Naive thymus-derived CD4-positive, alpha-beta T cell (primary cell): ENCODE results near the gene CCT8. TPM values are rescaled to one million over a fixed set of nuclear protein-coding genes. Genes with fewer than 3 reads are reported as not detected.
"Not testable (repeated sequence)": the region's sequence is repeated elsewhere in the genome, so short reads cannot be mapped to it uniquely, and the experiment has no call there.

ENCODE experiments used
- ATAC-seq: fragments of 150-1000 bp; cut with Tn5 transposase; 2 replicates; pipeline ENCODE4 v1.10.0; 2021; ENCODE audit warnings: mild to moderate bottlenecking, moderate library complexity
- CTCF ChIA-PET: fragments of 350-600 bp; sonication (Branson Sonifier 250); formaldehyde crosslinking; loops from one replicate; lab custom pipeline; 2021; ENCODE audit warnings: antibody characterized with exemption; lab: Charles Lee
- POLR2A ChIA-PET: fragments of 350-600 bp; sonication (Branson Sonifier 250); formaldehyde crosslinking; loops from one replicate; lab custom pipeline; 2021; ENCODE audit warnings: antibody characterized with exemption, inconsistent platforms; lab: Charles Lee
- DNase-seq, 9 donors: peaks; one replicate each; pipeline versions ENCODE4 v3.0.0 to v3.0.0-alpha.2; 2020 to 2022; ENCODE audit warnings: mixed read lengths in 1 of 9
- H3K27ac ChIP-seq: one replicate; pipeline ENCODE4 v1.7.0; 2013; ENCODE audit warnings: mild to moderate bottlenecking, low read depth, low read length, moderate library complexity
- H3K27me3 ChIP-seq, 2 donors: one replicate each; pipeline ENCODE4 v1.7.0; 2013; ENCODE audit warnings: low read length in 2 of 2, mild to moderate bottlenecking in 2 of 2, moderate library complexity in 2 of 2; ENCODE audit not compliant: control insufficient read depth in 2 of 2, insufficient read depth in 2 of 2
- H3K36me3 ChIP-seq, 3 experiments: 1 replicate in 2 of 3; 2 replicates in 1 of 3; pipeline ENCODE4 v1.7.0; 2013; ENCODE audit warnings: low read length in 3 of 3, mild to moderate bottlenecking in 3 of 3, moderate library complexity in 1 of 3; ENCODE audit not compliant: insufficient read depth in 3 of 3, control insufficient read depth in 2 of 3
- H3K4me1 ChIP-seq, 2 donors: one replicate each; pipeline ENCODE4 v1.7.0; 2013; ENCODE audit warnings: low read length in 2 of 2, mild to moderate bottlenecking in 2 of 2, moderate library complexity in 1 of 2; ENCODE audit not compliant: control insufficient read depth in 2 of 2, insufficient read depth in 2 of 2
- H3K4me3 ChIP-seq: 2 replicates; pipeline ENCODE4 v1.7.0; 2013; ENCODE audit warnings: mild to moderate bottlenecking, low read length
- H3K9me3 ChIP-seq, 3 experiments: 1 replicate in 2 of 3; 2 replicates in 1 of 3; pipeline ENCODE4 v1.7.0; 2013; ENCODE audit warnings: low read length in 3 of 3; ENCODE audit not compliant: control insufficient read depth in 2 of 3
- H3K27ac Mint-ChIP-seq, 9 donors: one replicate each; pipeline ENCODE4 v1.8.0; 2020 to 2022; ENCODE audit warnings: mixed read lengths in 9 of 9, mild to moderate bottlenecking in 8 of 9, moderate library complexity in 5 of 9, inconsistent platforms in 2 of 9
- H3K27me3 Mint-ChIP-seq, 5 donors: one replicate each; pipeline ENCODE4 v1.8.0; 2021 to 2022; ENCODE audit warnings: mixed read lengths in 5 of 5, mild to moderate bottlenecking in 1 of 5
- H3K36me3 Mint-ChIP-seq, 5 donors: one replicate each; pipeline ENCODE4 v1.8.0; 2020 to 2022; ENCODE audit warnings: mixed read lengths in 5 of 5, mild to moderate bottlenecking in 3 of 5, inconsistent platforms in 1 of 5
- H3K4me1 Mint-ChIP-seq, 7 donors: one replicate each; pipeline ENCODE4 v1.8.0; 2020 to 2022; ENCODE audit warnings: mixed read lengths in 7 of 7, mild to moderate bottlenecking in 3 of 7, inconsistent platforms in 1 of 7
- H3K4me3 Mint-ChIP-seq, 10 donors: one replicate each; pipeline ENCODE4 v1.8.0; 2020 to 2022; ENCODE audit warnings: mild to moderate bottlenecking in 10 of 10, mixed read lengths in 10 of 10, moderate library complexity in 6 of 10, inconsistent platforms in 2 of 10
- H3K9me3 Mint-ChIP-seq, 11 donors: one replicate each; pipeline ENCODE4 v1.8.0; 2020 to 2022; ENCODE audit warnings: mixed read lengths in 11 of 11, mild to moderate bottlenecking in 4 of 11, inconsistent platforms in 1 of 11, moderate library complexity in 1 of 11
- intact Hi-C, 2 donors: fragments of 100-400 bp; cut with micrococcal nuclease; formaldehyde crosslinking; loops; one replicate each; pipeline ENCODE4 v1.15.1; 2023
- polyA plus RNA-seq, 2 donors: library from polyadenylated mRNA; unstranded; fragments of 300-500 nt; fragmentation: Illumina TruSeq; gene quantifications; one replicate each; pipeline ENCODE4 v1.2.3, GENCODE V29; 2021
- total RNA-seq, 6 experiments: library from RNA in 5 of 6; stranded (reverse) in 5 of 6; gene quantifications; 1 replicate in 5 of 6; 2 replicates in 1 of 6; pipeline ENCODE4 v1.2.3 and lab custom pipeline; 2021 to 2026

The CCT8 gene
- total and polyA plus RNA-seq, 7 experiments from 2014 or later: 87.6 to 223 (median 126) TPM

GRCh38 chr21:29018540-29018939 is 54.9 kb downstream of the CCT8 start:
- DNase-seq: no peak
- H3K4me3 ChIP-seq: peak overlapping the region; percentile 90
- Mint-ChIP-seq H3K4me3 (peak overlapping the region; percentile 73 to 94 (median 91)), H3K36me3 (peaks cover 0 to 5% (median 0%) of the 10 kb centered on the region in 5 donors), H3K9me3 (no peaks in the 10 kb centered on the region), H3K4me1 (peaks cover 12 to 48% (median 29%) of the 10 kb centered on the region in 7 donors), H3K27me3 (no peaks in the 10 kb centered on the region), H3K27ac (peak overlapping the region; percentile 71 to 94 (median 92))
- H3K27me3 ChIP-seq: no peaks in the 10 kb centered on the region
- H3K27ac ChIP-seq: peak overlapping the region; percentile 87
- intact Hi-C loops: no loop called here
- no peaks in the 10 kb centered on the region for H3K9me3 ChIP-seq
- peaks cover 33 to 34% of the 10 kb centered on the region in 2 donors for H3K4me1 ChIP-seq
- no peak for ATAC-seq
- POLR2A ChIA-PET: interaction anchor here (0.8 to 16.5 kb wide), 12 partner anchors 8 to 134 kb away, joined by 3 to 408 read pairs (median 4); partner anchors contain the start of genes CCT8 and LTN1
- CTCF ChIA-PET: interaction anchor here (0.8 to 1.0 kb wide), 2 partner anchors 10 to 13 kb away, joined by 3 to 4 read pairs; no protein-coding TSS in a partner anchor
- H3K36me3 ChIP-seq: peaks cover 0 to 4% (median 0%) of the 10 kb centered on the region in 3 experiments

- ATAC-seq: no peak
- peak overlapping the region; percentile 73 to 94 (median 91) for H3K4me3 Mint-ChIP-seq
- Histone ChIP-seq H3K27ac (peak overlapping the region; percentile 87), H3K9me3 (no peaks in the 10 kb centered on the region), H3K4me1 (peaks cover 26% of the 10 kb centered on the region in 2 donors), H3K4me3 (peak overlapping the region; percentile 90), H3K36me3 (peaks cover 0 to 4% (median 0%) of the 10 kb centered on the region in 3 experiments), H3K27me3 (no peaks in the 10 kb centered on the region)
- H3K9me3 Mint-ChIP-seq: no peaks in the 10 kb centered on the region
- peaks cover 0 to 5% (median 0%) of the 10 kb centered on the region in 5 donors for H3K36me3 Mint-ChIP-seq
- ChIA-PET POLR2A (interaction anchor here (0.6 to 16.5 kb wide), 6 partner anchors 14 to 60 kb away, joined by 3 to 408 read pairs (median 4); partner anchors contain the start of gene LTN1), CTCF (no interaction called here)
- DNase-seq: no peak
- peak overlapping the region; percentile 71 to 92 (median 86) for H3K27ac Mint-ChIP-seq
- intact Hi-C loops: no loop called here
- no peaks in the 10 kb centered on the region for H3K27me3 Mint-ChIP-seq
- H3K4me1 Mint-ChIP-seq: peaks cover 12 to 41% (median 23%) of the 10 kb centered on the region in 7 donors
Observed at GRCh38 chr21:29017639-29018237, 55.7 kb downstream of the CCT8 start.

- H3K9me3 Mint-ChIP-seq, POLR2A ChIA-PET, intact Hi-C loops, H3K4me3 ChIP-seq, DNase-seq, CTCF ChIA-PET, H3K27me3 ChIP-seq, H3K27ac Mint-ChIP-seq, H3K27me3 Mint-ChIP-seq, ATAC-seq, H3K4me1 Mint-ChIP-seq, H3K9me3 ChIP-seq, H3K4me1 ChIP-seq, H3K27ac ChIP-seq, H3K4me3 Mint-ChIP-seq: not testable (repeated sequence)
- H3K36me3 ChIP-seq: peaks cover 0 to 15% (median 0%) of the 10 kb centered on the region in 3 experiments
- H3K36me3 Mint-ChIP-seq: peaks cover 0 to 21% (median 0%) of the 10 kb centered on the region in 5 donors
Observed at GRCh38 chr21:29011236-29011635, 62.2 kb downstream of the CCT8 start.

GRCh38 chr21:29008367-29008766 is 65.1 kb downstream of the CCT8 start:
- Mint-ChIP-seq H3K27me3 (no peaks in the 10 kb centered on the region), H3K4me1 (peaks cover 0 to 12% (median 5%) of the 10 kb centered on the region in 7 donors), H3K36me3 (peaks cover 0 to 21% (median 0%) of the 10 kb centered on the region in 5 donors), H3K4me3 (no peak overlapping the region), H3K9me3 (no peaks in the 10 kb centered on the region), H3K27ac (peak overlapping the region in 1 of 9 donors; percentile 4)
- ATAC-seq (no peak), DNase-seq (no peak)
- peaks cover 0 to 1% of the 10 kb centered on the region in 2 donors for H3K4me1 ChIP-seq
- intact Hi-C loops: loop anchor here in 1 of 2 donors (10.0 kb wide), 1 partner anchor 436 kb away; no protein-coding TSS in a partner anchor
- H3K27ac ChIP-seq: no peak overlapping the region
- POLR2A ChIA-PET: interaction anchor here (12.3 kb wide), 1 partner anchor 15 kb away, joined by 408 read pairs; the partner anchor contains the start of genes RWDD2B and USP16
- CTCF ChIA-PET: interaction anchor here (1.1 kb wide), 1 partner anchor 11 kb away, joined by 4 read pairs; the partner anchor contains the start of gene RWDD2B
- H3K4me3 ChIP-seq: no peak overlapping the region
- H3K36me3 ChIP-seq: peaks cover 0 to 15% (median 0%) of the 10 kb centered on the region in 3 experiments
- H3K9me3 ChIP-seq: no peaks in the 10 kb centered on the region
- no peaks in the 10 kb centered on the region for H3K27me3 ChIP-seq

- Histone ChIP-seq H3K4me3 (no peak overlapping the region), H3K4me1 (peaks cover 0 to 3% of the 10 kb centered on the region in 2 donors), H3K9me3 (no peaks in the 10 kb centered on the region), H3K27ac (no peak overlapping the region), H3K36me3 (peaks cover 0 to 15% (median 0%) of the 10 kb centered on the region in 3 experiments), H3K27me3 (no peaks in the 10 kb centered on the region)
- CTCF ChIA-PET: no interaction called here
- ATAC-seq: no peak
- Mint-ChIP-seq H3K4me3 (no peak overlapping the region), H3K27ac (no peak overlapping the region), H3K27me3 (no peaks in the 10 kb centered on the region), H3K4me1 (peaks cover 0 to 14% (median 6%) of the 10 kb centered on the region in 7 donors), H3K9me3 (no peaks in the 10 kb centered on the region), H3K36me3 (peaks cover 0 to 21% (median 0%) of the 10 kb centered on the region in 5 donors)
- POLR2A ChIA-PET: interaction anchor here (12.3 kb wide), 1 partner anchor 15 kb away, joined by 408 read pairs; the partner anchor contains the start of genes RWDD2B and USP16
- no peak for DNase-seq
- intact Hi-C loops: loop anchor here in 1 of 2 donors (10.0 kb wide), 1 partner anchor 437 kb away; no protein-coding TSS in a partner anchor
Observed at GRCh38 chr21:29007810-29008209, 65.6 kb downstream of the CCT8 start.

- H3K36me3 ChIP-seq: peaks cover 0 to 15% (median 0%) of the 10 kb centered on the region in 3 experiments
- no peak overlapping the region for H3K27ac ChIP-seq
- no peaks in the 10 kb centered on the region for H3K9me3 ChIP-seq
- no peak overlapping the region for H3K4me3 Mint-ChIP-seq
- CTCF ChIA-PET: interaction anchor here (0.6 kb wide), 1 partner anchor 59 kb away, joined by 3 read pairs; no protein-coding TSS in a partner anchor
- no peak for ATAC-seq
- peaks cover 0 to 20% (median 10%) of the 10 kb centered on the region in 7 donors for H3K4me1 Mint-ChIP-seq
- intact Hi-C loops: loop anchor here in 1 of 2 donors (10.0 kb wide), 1 partner anchor 438 kb away; no protein-coding TSS in a partner anchor
- H3K27me3 Mint-ChIP-seq: no peaks in the 10 kb centered on the region
- peaks cover 0 to 3% of the 10 kb centered on the region in 2 donors for H3K4me1 ChIP-seq
- no peaks in the 10 kb centered on the region for H3K9me3 Mint-ChIP-seq
- no peak for DNase-seq
- H3K4me3 ChIP-seq: no peak overlapping the region
- peaks cover 0 to 21% (median 0%) of the 10 kb centered on the region in 5 donors for H3K36me3 Mint-ChIP-seq
- POLR2A ChIA-PET: interaction anchor here (12.3 kb wide), 1 partner anchor 16 kb away, joined by 408 read pairs; the partner anchor contains the start of genes RWDD2B and USP16
- no peaks in the 10 kb centered on the region for H3K27me3 ChIP-seq
- H3K27ac Mint-ChIP-seq: peak overlapping the region in 1 of 9 donors; percentile 22
Observed at GRCh38 chr21:29007135-29007534, 66.3 kb downstream of the CCT8 start.
